ENCODE data around the gene HLA-DQA2. TPM values are rescaled to one million over a fixed set of nuclear protein-coding genes. Genes with fewer than 3 reads are reported as not detected.

Gene HLA-DQA2
- total and polyA plus RNA-seq, 2 experiments from 2014 or later, result not detected

GRCh38 chr6:32716396-32716795 is 24.8 kb upstream of the HLA-DQA2 start:
- Mint-ChIP-seq H3K4me1 (no peaks in the 10 kb centered on the region), H3K9me3 (no peaks in the 10 kb centered on the region; the same call in 2 of the 3 replicates), H3K4me3 (no peak overlapping the region), H3K27me3 (ENCODE audit: insufficient read depth, low read depth, poor library complexity) (peaks cover 2% of the 10 kb centered on the region), H3K27ac (no peak overlapping the region), H3K36me3 (ENCODE audit: low read depth) (no peaks in the 10 kb centered on the region)
- Histone ChIP-seq H3F3A (replicated peaks; ENCODE audit: low read depth) (no peaks in the 10 kb centered on the region), H3K4me2 (no peak overlapping the region), H3K4me3 (no peak overlapping the region), H3K36me3 (ENCODE audit: insufficient read depth) (no peaks in the 10 kb centered on the region), H2AFZ (no peak overlapping the region), H3K79me2 (replicated peaks; ENCODE audit: insufficient read depth) (no peaks in the 10 kb centered on the region), H4K20me1 (replicated peaks; ENCODE audit: insufficient read depth) (no peaks in the 10 kb centered on the region), H3K4me1 (ENCODE audit: insufficient read depth) (no peaks in the 10 kb centered on the region), H3K27ac (ENCODE audit: low read depth) (no peak overlapping the region), H3K9me2 (ENCODE audit: insufficient read depth) (no peaks in the 10 kb centered on the region), H3K27me3 (ENCODE audit: insufficient read depth) (no peaks in the 10 kb centered on the region)
- DNase-seq (ENCODE audit: low spot score) (no peak), ATAC-seq (no peak)
- TF ChIP-seq, protein P1, sequence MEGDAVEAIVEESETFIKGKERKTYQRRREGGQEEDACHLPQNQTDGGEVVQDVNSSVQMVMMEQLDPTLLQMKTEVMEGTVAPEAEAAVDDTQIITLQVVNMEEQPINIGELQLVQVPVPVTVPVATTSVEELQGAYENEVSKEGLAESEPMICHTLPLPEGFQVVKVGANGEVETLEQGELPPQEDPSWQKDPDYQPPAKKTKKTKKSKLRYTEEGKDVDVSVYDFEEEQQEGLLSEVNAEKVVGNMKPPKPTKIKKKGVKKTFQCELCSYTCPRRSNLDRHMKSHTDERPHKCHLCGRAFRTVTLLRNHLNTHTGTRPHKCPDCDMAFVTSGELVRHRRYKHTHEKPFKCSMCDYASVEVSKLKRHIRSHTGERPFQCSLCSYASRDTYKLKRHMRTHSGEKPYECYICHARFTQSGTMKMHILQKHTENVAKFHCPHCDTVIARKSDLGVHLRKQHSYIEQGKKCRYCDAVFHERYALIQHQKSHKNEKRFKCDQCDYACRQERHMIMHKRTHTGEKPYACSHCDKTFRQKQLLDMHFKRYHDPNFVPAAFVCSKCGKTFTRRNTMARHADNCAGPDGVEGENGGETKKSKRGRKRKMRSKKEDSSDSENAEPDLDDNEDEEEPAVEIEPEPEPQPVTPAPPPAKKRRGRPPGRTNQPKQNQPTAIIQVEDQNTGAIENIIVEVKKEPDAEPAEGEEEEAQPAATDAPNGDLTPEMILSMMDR (conservative IDR thresholded peaks at IDR 0.05; ENCODE audit: low read depth in 2 of 2), result peak; percentile 11 to 38; a peak in 3 of 4 replicates
- no peak for TF ChIP-seq EZH2phosphoT487 (IDR thresholded peaks at IDR 0.05; ENCODE audit: unreplicated experiment)

DNA sequence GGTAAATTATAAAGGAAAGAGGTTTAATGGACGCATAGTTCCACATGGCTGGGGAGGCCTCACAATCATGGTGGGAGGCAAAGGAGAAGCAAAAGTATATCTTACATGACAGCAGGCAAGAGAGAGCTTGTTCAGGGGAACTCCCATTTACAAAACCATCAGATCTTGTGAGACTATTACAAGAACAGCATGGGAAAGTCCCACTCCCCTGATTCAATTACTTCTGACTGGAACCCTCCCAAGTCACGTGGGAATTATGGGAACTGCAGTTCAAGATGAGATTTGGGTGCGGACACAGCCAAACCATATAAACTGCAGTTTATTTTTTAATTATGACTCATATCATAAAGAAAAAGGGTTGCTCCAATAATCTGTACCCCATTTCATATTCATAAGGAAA is 22.3 kb upstream of the HLA-DQA2 start:
- Histone ChIP-seq H3K4me1 (ENCODE audit: insufficient read depth) (no peaks in the 10 kb centered on the region), H3K27me3 (ENCODE audit: insufficient read depth) (no peaks in the 10 kb centered on the region), H3K4me3 (no peak overlapping the region), H3F3A (replicated peaks; ENCODE audit: low read depth) (no peaks in the 10 kb centered on the region), H3K9me2 (ENCODE audit: insufficient read depth) (no peaks in the 10 kb centered on the region), H3K79me2 (replicated peaks; ENCODE audit: insufficient read depth) (no peaks in the 10 kb centered on the region), H3K27ac (ENCODE audit: low read depth) (no peak overlapping the region), H3K4me2 (no peak overlapping the region), H2AFZ (no peak overlapping the region), H3K36me3 (ENCODE audit: insufficient read depth) (no peaks in the 10 kb centered on the region), H4K20me1 (replicated peaks; ENCODE audit: insufficient read depth) (no peaks in the 10 kb centered on the region)
- peaks cover 2% of the 10 kb centered on the region for H3K27me3 Mint-ChIP-seq (ENCODE audit: insufficient read depth, low read depth, poor library complexity)
- DNase-seq (ENCODE audit: low spot score) (no peak), ATAC-seq (no peak)
- no peaks in the 10 kb centered on the region for H3K4me1 Mint-ChIP-seq
- no peak overlapping the region for H3K27ac Mint-ChIP-seq
- H3K9me3 Mint-ChIP-seq, result no peaks in the 10 kb centered on the region; the same call in 2 of the 3 replicates
- no peak overlapping the region for H3K4me3 Mint-ChIP-seq
- no peaks in the 10 kb centered on the region for H3K36me3 Mint-ChIP-seq (ENCODE audit: low read depth)
- no peak for TF ChIP-seq ZNF462 (CRISPR knock-in tag; IDR thresholded peaks at IDR 0.05)
- TF ChIP-seq ZNF114 (CRISPR knock-in tag; IDR thresholded peaks at IDR 0.05), result no peak
- TF ChIP-seq ZNF331 (CRISPR knock-in tag; IDR thresholded peaks at IDR 0.05; ENCODE audit: low read depth), result no peak
- no peak for TF ChIP-seq NANOG (IDR thresholded peaks at IDR 0.05; ENCODE audit: borderline replicate concordance)
- TF ChIP-seq POLR2AphosphoS5 (IDR thresholded peaks at IDR 0.05; ENCODE audit: low read depth), result no peak
- TF ChIP-seq, protein P1 (conservative IDR thresholded peaks at IDR 0.05; ENCODE audit: low read depth in 2 of 2), result no peak
- no peak for TF ChIP-seq CREB1 (CRISPR knock-in tag; IDR thresholded peaks at IDR 0.05; ENCODE audit: low read depth)

All from GM23338 (cell line).